ENCODE results near the gene TTLL8. TPM values are rescaled to one million over a fixed set of nuclear protein-coding genes. Genes with fewer than 3 reads are reported as not detected.

TTLL8 gene
- not detected for total RNA-seq
- polyA plus RNA-seq: not detected

- Mint-ChIP-seq H3K27me3 (peaks cover 16 to 38% of the 10 kb centered on the region in 2 donors), H3K36me3 (peaks cover 0 to 4% of the 10 kb centered on the region in 2 donors), H3K4me3 (peak within 1 kb of the TSS in 1 of 8 donors; percentile 74)
Measured at GRCh38 chr22:50058061-50058905, at the start of gene TTLL8. Gene TTLL8, minus strand, starts transcription at chr22:50058298.

GRCh38 chr22:50107529-50107928 lies 49.4 kb upstream of the TTLL8 start:
- no peak for DNase-seq
- Histone ChIP-seq H3K36me3 (ENCODE audit: insufficient read depth, low read length) (no peaks in the 10 kb centered on the region), H3K4me1 (ENCODE audit: insufficient read depth, low read length) (peaks cover 5% of the 10 kb centered on the region), H3K27ac (ENCODE audit: low read depth, low read length) (no peak overlapping the region), H3K9me3 (ENCODE audit: control insufficient read depth in 1 of 2, low read length in 2 of 2) (no peaks in the 10 kb centered on the region), H3K27me3 (ENCODE audit: insufficient read depth, low read length) (no peaks in the 10 kb centered on the region), H3K4me3 (ENCODE audit: low read length in 2 of 2) (no peak overlapping the region)
- intact Hi-C loops (cut with micrococcal nuclease): no loop called here
- POLR2A ChIA-PET (ENCODE audit: partially characterized antibody): no interaction called here
- H3K27me3 Mint-ChIP-seq: peaks cover 3 to 5% of the 10 kb centered on the region in 2 donors
- CTCF ChIA-PET (ENCODE audit: partially characterized antibody): interaction anchor here (1.2 kb wide), 1 partner anchor 41 kb away, joined by 3 read pairs; no protein-coding TSS in a partner anchor
- H3K27ac Mint-ChIP-seq: no peak overlapping the region
- H3K9me3 Mint-ChIP-seq: no peaks in the 10 kb centered on the region
- peaks cover 5 to 8% (median 6%) of the 10 kb centered on the region in 4 donors for H3K4me1 Mint-ChIP-seq
- H3K36me3 Mint-ChIP-seq: no peaks in the 10 kb centered on the region
- H3K4me3 Mint-ChIP-seq: no peak overlapping the region

More at GRCh38 chr22:50058061-50058905, at the start of gene TTLL8:
- CTCF ChIA-PET (ENCODE audit: partially characterized antibody): no interaction called here
- peaks cover 5% of the 10 kb centered on the region for H3K27me3 ChIP-seq (ENCODE audit: insufficient read depth, low read length)
- no peaks in the 10 kb centered on the region for H3K4me1 Mint-ChIP-seq
- POLR2A ChIA-PET (ENCODE audit: partially characterized antibody): no interaction called here
- H3K4me3 ChIP-seq (ENCODE audit: low read length in 2 of 2): no peak within 1 kb of the TSS
- H3K4me1 ChIP-seq (ENCODE audit: insufficient read depth, low read length): no peaks in the 10 kb centered on the region
- H3K9me3 Mint-ChIP-seq: peaks cover 0 to 10% (median under 1%) of the 10 kb centered on the region in 8 donors
- H3K27ac Mint-ChIP-seq: no peak within 1 kb of the TSS
- intact Hi-C loops (cut with micrococcal nuclease): no loop called here
- DNase-seq: no peak
- H3K27ac ChIP-seq (ENCODE audit: low read depth, low read length): no peak within 1 kb of the TSS
- no peaks in the 10 kb centered on the region for H3K36me3 ChIP-seq (ENCODE audit: insufficient read depth, low read length)
- H3K9me3 ChIP-seq (ENCODE audit: control insufficient read depth in 1 of 2, low read length in 2 of 2): no peaks in the 10 kb centered on the region

DNA sequence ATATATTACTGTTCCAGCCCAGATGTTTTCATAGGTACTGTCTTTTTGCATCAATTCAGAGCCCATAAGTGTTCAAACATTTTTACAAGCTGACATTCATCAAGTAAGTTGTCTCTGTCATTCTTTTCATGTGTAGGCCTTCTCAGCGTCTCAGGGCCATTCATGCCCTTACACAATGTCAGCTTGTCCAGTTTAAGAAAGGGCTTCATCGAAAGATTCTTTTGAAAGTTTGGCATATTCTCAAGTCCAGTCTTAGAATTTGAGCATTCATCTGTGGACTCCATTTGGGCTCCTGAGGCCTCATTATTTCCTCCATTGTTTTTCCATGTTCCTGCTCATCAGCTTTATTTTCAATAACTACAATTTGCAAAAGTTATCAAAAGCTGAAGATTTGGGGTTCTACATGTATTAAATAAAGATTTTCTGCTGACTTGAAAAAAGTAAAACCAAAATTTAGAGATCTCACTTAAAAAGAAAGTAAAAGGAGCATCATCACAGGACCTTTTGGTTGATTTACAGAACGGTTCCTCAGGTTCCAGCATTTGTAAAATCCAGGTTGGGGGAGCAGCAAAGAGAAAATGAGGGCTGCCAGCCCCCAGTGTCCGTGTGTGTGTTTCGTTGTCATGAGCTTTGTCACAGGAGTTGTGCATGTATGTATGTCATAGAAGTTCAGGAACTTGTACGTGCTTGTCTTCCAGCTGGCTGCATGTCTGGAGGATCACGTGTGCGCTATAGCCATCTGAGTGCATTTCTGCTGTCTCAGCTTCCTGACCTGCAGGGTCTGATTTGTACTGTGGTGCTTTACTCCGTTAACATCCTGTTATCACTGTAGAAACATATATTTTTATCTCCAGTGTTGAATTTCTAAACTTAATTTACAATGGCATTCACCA lies 47.4 kb upstream of the TTLL8 start:
- peaks cover 5 to 7% of the 10 kb centered on the region in 2 donors for H3K27me3 Mint-ChIP-seq
- no peaks in the 10 kb centered on the region for H3K4me1 ChIP-seq (ENCODE audit: insufficient read depth, low read length)
- peak overlapping the region in 4 of 7 donors; percentile 47 to 60 (median 52) for H3K27ac Mint-ChIP-seq
- no peak overlapping the region for H3K27ac ChIP-seq (ENCODE audit: low read depth, low read length)
- peak in 1 of 5 donors; percentile 2 for DNase-seq
- ChIA-PET CTCF (ENCODE audit: partially characterized antibody) (no interaction called here), POLR2A (ENCODE audit: partially characterized antibody) (interaction anchor here (1.0 kb wide), 1 partner anchor 86 kb away, joined by 3 read pairs; no protein-coding TSS in a partner anchor)
- no peaks in the 10 kb centered on the region for H3K9me3 Mint-ChIP-seq
- H3K4me3 ChIP-seq (ENCODE audit: low read length in 2 of 2): no peak overlapping the region
- H3K4me1 Mint-ChIP-seq: peaks cover 4 to 7% (median 5%) of the 10 kb centered on the region in 4 donors
- H3K36me3 Mint-ChIP-seq: no peaks in the 10 kb centered on the region
- peak overlapping the region; percentile 64 to 74 (median 71) for H3K4me3 Mint-ChIP-seq
- no peaks in the 10 kb centered on the region for H3K9me3 ChIP-seq (ENCODE audit: control insufficient read depth in 1 of 2, low read length in 2 of 2)
- H3K36me3 ChIP-seq (ENCODE audit: insufficient read depth, low read length): no peaks in the 10 kb centered on the region
- no peaks in the 10 kb centered on the region for H3K27me3 ChIP-seq (ENCODE audit: insufficient read depth, low read length)
- intact Hi-C loops (cut with micrococcal nuclease): no loop called here

- Histone ChIP-seq H3K9me3 (ENCODE audit: control insufficient read depth in 1 of 2, low read length in 2 of 2) (no peaks in the 10 kb centered on the region), H3K27me3 (ENCODE audit: insufficient read depth, low read length) (no peaks in the 10 kb centered on the region), H3K36me3 (ENCODE audit: insufficient read depth, low read length) (no peaks in the 10 kb centered on the region), H3K4me3 (ENCODE audit: low read length in 2 of 2) (no peak overlapping the region), H3K4me1 (ENCODE audit: insufficient read depth, low read length) (no peaks in the 10 kb centered on the region), H3K27ac (ENCODE audit: low read depth, low read length) (no peak overlapping the region)
- no peak overlapping the region for H3K4me3 Mint-ChIP-seq
- CTCF ChIA-PET (ENCODE audit: partially characterized antibody): no interaction called here
- no peaks in the 10 kb centered on the region for H3K36me3 Mint-ChIP-seq
- no peaks in the 10 kb centered on the region for H3K9me3 Mint-ChIP-seq
- H3K27ac Mint-ChIP-seq: no peak overlapping the region
- no peak for DNase-seq
- peaks cover 4 to 7% (median 5%) of the 10 kb centered on the region in 4 donors for H3K4me1 Mint-ChIP-seq
- H3K27me3 Mint-ChIP-seq: peaks cover 6 to 7% of the 10 kb centered on the region in 2 donors
- POLR2A ChIA-PET (ENCODE audit: partially characterized antibody): no interaction called here
- intact Hi-C loops (cut with micrococcal nuclease): no loop called here
Measured at GRCh38 chr22:50104141-50104544, 46.0 kb upstream of the TTLL8 start.

DNA sequence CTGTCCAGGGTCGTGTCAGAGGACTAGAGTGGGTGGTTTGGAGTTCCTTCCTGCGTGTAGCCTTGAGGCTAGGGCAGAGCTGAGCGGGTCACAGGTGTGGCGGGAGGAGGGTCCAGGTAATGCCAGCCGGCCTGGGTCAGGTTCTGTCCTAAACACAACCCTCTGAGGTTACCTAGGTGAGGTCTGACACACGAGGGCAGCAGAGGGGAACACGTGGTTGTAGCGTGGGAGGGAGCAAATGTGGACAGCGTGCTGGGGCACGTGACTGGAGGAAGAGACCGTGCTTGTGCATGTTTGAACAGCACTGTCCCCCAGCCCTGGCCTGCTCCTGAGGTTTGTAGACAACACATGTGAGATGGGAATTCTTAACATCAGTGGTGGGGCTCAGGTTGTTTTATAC lies 44.8 kb upstream of the TTLL8 start:
- Histone ChIP-seq H3K4me1 (ENCODE audit: insufficient read depth, low read length) (no peaks in the 10 kb centered on the region), H3K4me3 (ENCODE audit: low read length in 2 of 2) (no peak overlapping the region), H3K9me3 (ENCODE audit: control insufficient read depth in 1 of 2, low read length in 2 of 2) (no peaks in the 10 kb centered on the region), H3K27me3 (ENCODE audit: insufficient read depth, low read length) (no peaks in the 10 kb centered on the region), H3K36me3 (ENCODE audit: insufficient read depth, low read length) (no peaks in the 10 kb centered on the region), H3K27ac (ENCODE audit: low read depth, low read length) (no peak overlapping the region)
- POLR2A ChIA-PET (ENCODE audit: partially characterized antibody): no interaction called here
- Mint-ChIP-seq H3K27me3 (peaks cover 6 to 10% of the 10 kb centered on the region in 2 donors), H3K36me3 (no peaks in the 10 kb centered on the region), H3K27ac (no peak overlapping the region), H3K4me3 (no peak overlapping the region), H3K9me3 (no peaks in the 10 kb centered on the region), H3K4me1 (peaks cover 4 to 7% (median 5%) of the 10 kb centered on the region in 4 donors)
- CTCF ChIA-PET (ENCODE audit: partially characterized antibody): interaction anchor here (1.2 kb wide), 1 partner anchor 46 kb away, joined by 3 read pairs; no protein-coding TSS in a partner anchor
- intact Hi-C loops (cut with micrococcal nuclease): no loop called here
- DNase-seq: no peak

GRCh38 chr22:50101870-50102565 lies 43.9 kb upstream of the TTLL8 start:
- Mint-ChIP-seq H3K4me3 (no peak overlapping the region), H3K36me3 (no peaks in the 10 kb centered on the region), H3K9me3 (no peaks in the 10 kb centered on the region), H3K4me1 (peaks cover 4 to 7% (median 5%) of the 10 kb centered on the region in 4 donors), H3K27ac (no peak overlapping the region), H3K27me3 (peaks cover 6 to 14% of the 10 kb centered on the region in 2 donors)
- H3K9me3 ChIP-seq (ENCODE audit: control insufficient read depth in 1 of 2, low read length in 2 of 2): no peaks in the 10 kb centered on the region
- intact Hi-C loops (cut with micrococcal nuclease): no loop called here
- CTCF ChIA-PET (ENCODE audit: partially characterized antibody): no interaction called here
- DNase-seq: no peak
- H3K27me3 ChIP-seq (ENCODE audit: insufficient read depth, low read length): no peaks in the 10 kb centered on the region
- H3K4me1 ChIP-seq (ENCODE audit: insufficient read depth, low read length): no peaks in the 10 kb centered on the region
- POLR2A ChIA-PET (ENCODE audit: partially characterized antibody): no interaction called here
- H3K27ac ChIP-seq (ENCODE audit: low read depth, low read length): no peak overlapping the region
- H3K36me3 ChIP-seq (ENCODE audit: insufficient read depth, low read length): no peaks in the 10 kb centered on the region
- no peak overlapping the region for H3K4me3 ChIP-seq (ENCODE audit: low read length in 2 of 2)

Measured in CD4-positive, alpha-beta memory T cell (primary cell).